ENCODE data around the gene SPOCK3. TPM values are rescaled to one million over a fixed set of nuclear protein-coding genes. Genes with fewer than 3 reads are reported as not detected.
A peak's percentile ranks its signal among the peaks of the same experiment; 100 is the strongest.

The SPOCK3 gene
- total RNA-seq, 1 donor from 2014 or later, result not detected

- ATAC-seq (no peak), DNase-seq (no peak)
- H3K4me3 ChIP-seq, result no peak overlapping the region
- H3K9me3 ChIP-seq, result no peaks in the 10 kb centered on the region
- intact Hi-C loops (cut with DNase I), result no loop called here
- no peaks in the 10 kb centered on the region for H3K4me1 ChIP-seq
- no peaks in the 10 kb centered on the region for H3K36me3 ChIP-seq
- no peaks in the 10 kb centered on the region for H3K27me3 ChIP-seq
- TF ChIP-seq CTCF (IDR thresholded peaks at IDR 0.05), result no peak
- no peak overlapping the region for H3K27ac ChIP-seq
Measured at GRCh38 chr4:167176723-167177367, 57.4 kb downstream of the SPOCK3 start.

- intact Hi-C loops (cut with DNase I), result no loop called here
- ATAC-seq (no peak), DNase-seq (no peak)
- Histone ChIP-seq H3K4me3 (no peak overlapping the region), H3K27me3 (no peaks in the 10 kb centered on the region), H3K4me1 (no peaks in the 10 kb centered on the region), H3K9me3 (no peaks in the 10 kb centered on the region), H3K36me3 (no peaks in the 10 kb centered on the region), H3K27ac (no peak overlapping the region)
- TF ChIP-seq CTCF (IDR thresholded peaks at IDR 0.05), result no peak
Measured at GRCh38 chr4:167171928-167172327, 62.4 kb downstream of the SPOCK3 start.

GRCh38 chr4:167168611-167169010 is 65.7 kb downstream of the SPOCK3 start:
- Histone ChIP-seq H3K27ac (no peak overlapping the region), H3K9me3 (no peaks in the 10 kb centered on the region), H3K36me3 (no peaks in the 10 kb centered on the region), H3K27me3 (no peaks in the 10 kb centered on the region), H3K4me3 (no peak overlapping the region), H3K4me1 (no peaks in the 10 kb centered on the region)
- ATAC-seq (no peak), DNase-seq (no peak)
- intact Hi-C loops (cut with DNase I), result no loop called here
- no peak for TF ChIP-seq CTCF (IDR thresholded peaks at IDR 0.05)

- ATAC-seq, result peak; percentile 54
- no peak for TF ChIP-seq CTCF (IDR thresholded peaks at IDR 0.05)
- Histone ChIP-seq H3K4me3 (no peak overlapping the region), H3K27ac (no peak overlapping the region), H3K36me3 (no peaks in the 10 kb centered on the region), H3K9me3 (no peaks in the 10 kb centered on the region), H3K27me3 (no peaks in the 10 kb centered on the region), H3K4me1 (no peaks in the 10 kb centered on the region)
- DNase-seq, result no peak
- intact Hi-C loops (cut with DNase I), result no loop called here
Measured at GRCh38 chr4:167150587-167150986, 83.7 kb downstream of the SPOCK3 start.

- DNase-seq (no peak), ATAC-seq (no peak)
- no peaks in the 10 kb centered on the region for H3K9me3 ChIP-seq
- no peak overlapping the region for H3K4me3 ChIP-seq
- no peaks in the 10 kb centered on the region for H3K4me1 ChIP-seq
- no peak for TF ChIP-seq CTCF (IDR thresholded peaks at IDR 0.05)
- no peaks in the 10 kb centered on the region for H3K27me3 ChIP-seq
- H3K27ac ChIP-seq, result no peak overlapping the region
- H3K36me3 ChIP-seq, result no peaks in the 10 kb centered on the region
- intact Hi-C loops (cut with DNase I), result no loop called here
Measured at GRCh38 chr4:167144605-167145004, 89.7 kb downstream of the SPOCK3 start.

- DNase-seq (no peak), ATAC-seq (no peak)
- no peaks in the 10 kb centered on the region for H3K27me3 ChIP-seq
- H3K36me3 ChIP-seq, result no peaks in the 10 kb centered on the region
- no peaks in the 10 kb centered on the region for H3K9me3 ChIP-seq
- H3K4me3 ChIP-seq, result no peak overlapping the region
- intact Hi-C loops (cut with DNase I), result no loop called here
- TF ChIP-seq CTCF (IDR thresholded peaks at IDR 0.05), result no peak
- no peak overlapping the region for H3K27ac ChIP-seq
- no peaks in the 10 kb centered on the region for H3K4me1 ChIP-seq
Measured at GRCh38 chr4:167143018-167143417, 91.3 kb downstream of the SPOCK3 start.
